ENCODE data around the gene PDZK1IP1.

GRCh38 chr1:47137198-47137597 lies 52.6 kb downstream of the PDZK1IP1 start, which contains the start of gene CYP4A22:
- TF ChIP-seq CTCF (IDR thresholded peaks at IDR 0.05), result no peak
- no peak for TF ChIP-seq POLR2AphosphoS5 (IDR thresholded peaks at IDR 0.05)
- TF ChIP-seq POLR2A (IDR thresholded peaks at IDR 0.05), result no peak
- TF ChIP-seq EP300 (IDR thresholded peaks at IDR 0.05), result no peak
